ENCODE results near the gene WDR11. TPM values are rescaled to one million over a fixed set of nuclear protein-coding genes. Genes with fewer than 3 reads are reported as not detected.

WDR11 gene
- total RNA-seq, 1 experiment from 2014 or later, result 48.3 TPM

DNA sequence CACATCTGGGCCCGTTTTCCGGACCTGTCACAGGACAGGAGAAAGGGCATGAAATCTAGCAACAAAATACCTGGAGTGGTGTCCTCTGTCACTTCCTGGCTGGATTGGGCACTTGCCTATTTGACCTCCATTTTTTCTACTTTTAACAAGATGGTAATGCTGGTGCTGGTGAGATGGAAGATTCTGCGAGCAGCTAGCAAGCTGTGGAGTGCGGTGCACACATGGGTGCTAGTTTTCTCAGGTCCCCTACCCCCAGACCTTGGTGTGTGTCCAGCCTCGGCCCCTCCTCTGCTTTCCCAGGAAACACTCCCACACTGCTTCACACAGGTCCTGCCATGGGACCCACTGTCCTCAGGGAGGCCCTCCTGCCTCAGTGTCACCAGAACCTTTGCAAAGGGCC is 87.7 kb downstream of the WDR11 start:
- no peak overlapping the region for H3K4me3 ChIP-seq (replicated peaks in 1 of 2; ENCODE audit: low read depth in 1 of 2, low read length in 2 of 2)
- DNase-seq (ENCODE audit: low read depth, low spot score), result no peak
- no peak for ATAC-seq
- CTCF ChIA-PET, result no interaction called here
- intact Hi-C loops (cut with micrococcal nuclease), result no loop called here
- no peaks in the 10 kb centered on the region for H3K79me2 ChIP-seq (ENCODE audit: insufficient read depth, low read length)
- no peaks in the 10 kb centered on the region for H3K27me3 ChIP-seq (ENCODE audit: insufficient read depth, low read length)
- H3K27ac ChIP-seq (ENCODE audit: low read depth, low read length), result no peak overlapping the region
- RAD21 ChIA-PET (ENCODE audit: low non-redundant PET in 1 of 2, low total read pairs in 2 of 2, uncharacterized antibody in 2 of 2, unreplicated experiment in 2 of 2), result no interaction called here
- peaks cover 0 to 13% of the 10 kb centered on the region in 2 experiments; a peak in 3 of 4 replicates for H3K4me1 ChIP-seq (ENCODE audit: control insufficient read depth in 1 of 2, insufficient read depth in 2 of 2, low read length in 2 of 2)
- H3K9ac ChIP-seq (ENCODE audit: low read length), result no peak overlapping the region
- no peak overlapping the region for H2AFZ ChIP-seq (ENCODE audit: low read depth, low read length, poor library complexity, severe bottlenecking)
- TF ChIP-seq RAD21 (IDR thresholded peaks at IDR 0.05; ENCODE audit: low read depth) (no peak), ELF1 (IDR thresholded peaks at IDR 0.05; ENCODE audit: borderline replicate concordance, low read depth) (no peak), CBX3 (IDR thresholded peaks at IDR 0.05; ENCODE audit: low read depth) (no peak), YY1 (IDR thresholded peaks at IDR 0.05; ENCODE audit: extremely low read depth, insufficient replicate concordance, low read depth, low read length) (no peak), FOSL1 (IDR thresholded peaks at IDR 0.05; ENCODE audit: low read depth) (no peak), SRF (IDR thresholded peaks at IDR 0.05; ENCODE audit: low read depth) (no peak), ZNF274 (IDR thresholded peaks at IDR 0.05; ENCODE audit: low read depth, low read length) (no peak), REST (IDR thresholded peaks at IDR 0.05; ENCODE audit: low read depth) (no peak), TCF7L2 (IDR thresholded peaks at IDR 0.05; ENCODE audit: borderline replicate concordance, extremely low read depth, insufficient read depth, insufficient read length) (no peak), JUND (IDR thresholded peaks at IDR 0.05) (no peak), SP1 (IDR thresholded peaks at IDR 0.05; ENCODE audit: low read depth) (no peak), ZBTB33 (IDR thresholded peaks at IDR 0.05; ENCODE audit: extremely low read depth, insufficient replicate concordance, low read length) (no peak), SIN3A (IDR thresholded peaks at IDR 0.05; ENCODE audit: low read depth) (no peak)
- TF ChIP-seq, protein P1, sequence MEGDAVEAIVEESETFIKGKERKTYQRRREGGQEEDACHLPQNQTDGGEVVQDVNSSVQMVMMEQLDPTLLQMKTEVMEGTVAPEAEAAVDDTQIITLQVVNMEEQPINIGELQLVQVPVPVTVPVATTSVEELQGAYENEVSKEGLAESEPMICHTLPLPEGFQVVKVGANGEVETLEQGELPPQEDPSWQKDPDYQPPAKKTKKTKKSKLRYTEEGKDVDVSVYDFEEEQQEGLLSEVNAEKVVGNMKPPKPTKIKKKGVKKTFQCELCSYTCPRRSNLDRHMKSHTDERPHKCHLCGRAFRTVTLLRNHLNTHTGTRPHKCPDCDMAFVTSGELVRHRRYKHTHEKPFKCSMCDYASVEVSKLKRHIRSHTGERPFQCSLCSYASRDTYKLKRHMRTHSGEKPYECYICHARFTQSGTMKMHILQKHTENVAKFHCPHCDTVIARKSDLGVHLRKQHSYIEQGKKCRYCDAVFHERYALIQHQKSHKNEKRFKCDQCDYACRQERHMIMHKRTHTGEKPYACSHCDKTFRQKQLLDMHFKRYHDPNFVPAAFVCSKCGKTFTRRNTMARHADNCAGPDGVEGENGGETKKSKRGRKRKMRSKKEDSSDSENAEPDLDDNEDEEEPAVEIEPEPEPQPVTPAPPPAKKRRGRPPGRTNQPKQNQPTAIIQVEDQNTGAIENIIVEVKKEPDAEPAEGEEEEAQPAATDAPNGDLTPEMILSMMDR (IDR thresholded peaks at IDR 0.05 in 2 of 3, conservative IDR thresholded peaks at IDR 0.05 in 1 of 3; ENCODE audit: borderline replicate concordance in 1 of 3, insufficient read depth in 1 of 3, low read depth in 2 of 3, low read length in 2 of 3), result no peak
- BruUV-seq (replicated peaks), result no TSS peak
- no peaks in the 10 kb centered on the region for H3K36me3 ChIP-seq (ENCODE audit: control insufficient read depth in 1 of 2, insufficient read depth in 2 of 2, low read length in 2 of 2)
- H3K4me2 ChIP-seq (ENCODE audit: low read length), result no peak overlapping the region
- POLR2A ChIA-PET, result no interaction called here
- no peaks in the 10 kb centered on the region; a peak in 2 of 4 replicates for H3K9me3 ChIP-seq (ENCODE audit: control insufficient read depth in 1 of 2, insufficient read depth in 1 of 2, low read depth in 1 of 2, low read length in 2 of 2)
- H4K20me1 ChIP-seq (ENCODE audit: insufficient read depth), result no peaks in the 10 kb centered on the region
- no peaks in the 10 kb centered on the region for H3K9me2 ChIP-seq (ENCODE audit: insufficient read depth)

All from HCT116 (cell line).